Suprapubic skin (tissue), 4 donors: ENCODE measurements around the gene LNPEP. TPM values are rescaled to one million over a fixed set of nuclear protein-coding genes. Genes with fewer than 3 reads are reported as not detected.

Experiments
- DNase-seq, 2 donors: peaks; one replicate each; pipeline ENCODE4 v3.0.0-alpha.2; 2019; ENCODE audit warnings: low spot score in 2 of 2
- H3K27ac ChIP-seq: fragments of 200-600 bp; sonication (generic); one replicate; pipeline ENCODE4 v1.5.1; 2019
- H3K27me3 ChIP-seq: fragments of 200-600 bp; sonication (generic); one replicate; pipeline ENCODE4 v1.5.1; 2019
- H3K36me3 ChIP-seq: fragments of 200-600 bp; sonication (generic); one replicate; pipeline ENCODE4 v1.5.1; 2019
- H3K4me1 ChIP-seq: fragments of 200-600 bp; sonication (generic); one replicate; pipeline ENCODE4 v1.5.1; 2019
- H3K4me3 ChIP-seq: fragments of 200-600 bp; sonication (generic); one replicate; pipeline ENCODE4 v1.5.1; 2019; ENCODE audit warnings: mild to moderate bottlenecking
- H3K9me3 ChIP-seq: fragments of 200-600 bp; sonication (generic); one replicate; pipeline ENCODE4 v1.5.1; 2019
- EP300 ChIP-seq: sonication (generic); formaldehyde crosslinking; IDR thresholded peaks from one replicate; pipeline ENCODE4 v1.6.1; 2017; ENCODE audit warnings: antibody characterized with exemption
- POLR2A ChIP-seq, 2 donors: fragments of 450-650 bp; IDR thresholded peaks; one replicate each; pipeline ENCODE4 v1.6.1; 2017; ENCODE audit warnings: antibody characterized with exemption in 2 of 2, mild to moderate bottlenecking in 2 of 2, moderate library complexity in 2 of 2
- POLR2AphosphoS5 ChIP-seq, 3 donors: sonication (generic); formaldehyde crosslinking; IDR thresholded peaks; one replicate each; pipeline ENCODE4 v1.6.1; 2017; ENCODE audit warnings: antibody characterized with exemption in 3 of 3
- WGBS: methylation state at CpG from one replicate; pipeline ENCODE4 v1.1.5; 2018; 5-methylcytosine and 5-hydroxymethylcytosine counted together
- total RNA-seq, 4 donors: library from RNA; depleted of rRNA; stranded (reverse); fragments of >200 nt; gene quantifications; one replicate each; pipeline ENCODE4 v1.1.0, GENCODE V29; 2016
- TF ChIP-seq, protein P1 (sequence below), 2 donors: fragments of 200-600 bp in 1 of 2; fragments of 450-650 bp in 1 of 2; sonication (generic) in 1 of 2; IDR thresholded peaks; one replicate each; pipeline ENCODE4 v1.5.1; 2016 to 2019; ENCODE audit warnings: antibody characterized with exemption in 2 of 2, mild to moderate bottlenecking in 1 of 2, moderate library complexity in 1 of 2

The LNPEP gene
- total RNA-seq, 4 donors from 2014 or later = 43.7 to 107 (median 69.9) TPM

DNA sequence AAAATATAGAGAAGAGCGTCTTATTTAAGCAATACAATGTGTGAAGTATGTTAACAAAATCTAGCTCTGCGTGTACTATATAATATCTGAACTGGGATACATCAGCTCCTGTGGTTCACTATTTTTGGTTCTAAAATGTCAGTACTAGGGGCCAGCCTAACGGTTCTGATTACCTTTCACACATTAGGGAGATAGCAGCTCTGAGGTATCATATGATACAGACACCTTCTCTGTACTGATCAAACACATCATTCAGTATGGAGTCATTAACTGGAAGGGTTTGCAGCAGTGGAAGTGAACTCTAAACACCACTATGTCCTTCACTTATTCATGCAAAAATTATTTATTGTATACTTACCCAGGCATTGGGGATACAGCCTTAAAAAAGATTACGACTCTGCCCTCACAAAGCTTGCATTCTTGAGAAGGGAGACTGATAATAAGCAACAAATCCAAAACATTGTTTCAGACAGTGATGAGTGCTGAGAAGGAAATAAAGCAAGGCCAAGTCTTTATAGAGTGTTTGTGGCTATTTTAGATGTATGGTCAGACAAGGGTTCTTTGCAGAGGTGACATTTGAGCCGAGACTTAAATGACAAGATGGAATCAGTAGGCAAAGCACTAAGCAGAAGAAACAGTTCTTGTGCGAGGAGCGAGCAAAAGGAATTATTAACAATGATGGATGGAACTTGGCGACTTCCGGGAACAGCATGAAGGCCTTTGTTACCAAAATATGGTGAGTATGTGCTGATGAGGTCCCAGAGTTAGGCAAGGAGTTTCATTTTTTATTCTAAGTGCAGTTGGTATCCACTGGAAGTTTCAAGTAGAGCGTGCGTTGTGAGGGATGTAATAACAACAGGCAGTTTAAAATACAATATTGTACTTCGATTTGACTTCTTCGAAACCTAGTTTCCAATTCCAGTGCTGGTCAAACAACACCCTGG, 1.8 kb upstream of the LNPEP start:
- 19% methylated on average over 13 of the region's 13 CpGs for WGBS
- no peak for TF ChIP-seq POLR2AphosphoS5 (IDR thresholded peaks at IDR 0.05)
- TF ChIP-seq EP300 = no peak
- TF ChIP-seq, protein P1, sequence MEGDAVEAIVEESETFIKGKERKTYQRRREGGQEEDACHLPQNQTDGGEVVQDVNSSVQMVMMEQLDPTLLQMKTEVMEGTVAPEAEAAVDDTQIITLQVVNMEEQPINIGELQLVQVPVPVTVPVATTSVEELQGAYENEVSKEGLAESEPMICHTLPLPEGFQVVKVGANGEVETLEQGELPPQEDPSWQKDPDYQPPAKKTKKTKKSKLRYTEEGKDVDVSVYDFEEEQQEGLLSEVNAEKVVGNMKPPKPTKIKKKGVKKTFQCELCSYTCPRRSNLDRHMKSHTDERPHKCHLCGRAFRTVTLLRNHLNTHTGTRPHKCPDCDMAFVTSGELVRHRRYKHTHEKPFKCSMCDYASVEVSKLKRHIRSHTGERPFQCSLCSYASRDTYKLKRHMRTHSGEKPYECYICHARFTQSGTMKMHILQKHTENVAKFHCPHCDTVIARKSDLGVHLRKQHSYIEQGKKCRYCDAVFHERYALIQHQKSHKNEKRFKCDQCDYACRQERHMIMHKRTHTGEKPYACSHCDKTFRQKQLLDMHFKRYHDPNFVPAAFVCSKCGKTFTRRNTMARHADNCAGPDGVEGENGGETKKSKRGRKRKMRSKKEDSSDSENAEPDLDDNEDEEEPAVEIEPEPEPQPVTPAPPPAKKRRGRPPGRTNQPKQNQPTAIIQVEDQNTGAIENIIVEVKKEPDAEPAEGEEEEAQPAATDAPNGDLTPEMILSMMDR (IDR thresholded peaks at IDR 0.05) = no peak
- TF ChIP-seq POLR2A (IDR thresholded peaks at IDR 0.05) = no peak
- no peaks in the 10 kb centered on the region for H3K36me3 ChIP-seq
- H3K27me3 ChIP-seq = no peaks in the 10 kb centered on the region
- peak overlapping the region; percentile 94 for H3K4me3 ChIP-seq
- peak overlapping the region; percentile 94 for H3K27ac ChIP-seq
- H3K9me3 ChIP-seq = no peaks in the 10 kb centered on the region
- DNase-seq = no peak
- peaks cover 37% of the 10 kb centered on the region for H3K4me1 ChIP-seq

DNA sequence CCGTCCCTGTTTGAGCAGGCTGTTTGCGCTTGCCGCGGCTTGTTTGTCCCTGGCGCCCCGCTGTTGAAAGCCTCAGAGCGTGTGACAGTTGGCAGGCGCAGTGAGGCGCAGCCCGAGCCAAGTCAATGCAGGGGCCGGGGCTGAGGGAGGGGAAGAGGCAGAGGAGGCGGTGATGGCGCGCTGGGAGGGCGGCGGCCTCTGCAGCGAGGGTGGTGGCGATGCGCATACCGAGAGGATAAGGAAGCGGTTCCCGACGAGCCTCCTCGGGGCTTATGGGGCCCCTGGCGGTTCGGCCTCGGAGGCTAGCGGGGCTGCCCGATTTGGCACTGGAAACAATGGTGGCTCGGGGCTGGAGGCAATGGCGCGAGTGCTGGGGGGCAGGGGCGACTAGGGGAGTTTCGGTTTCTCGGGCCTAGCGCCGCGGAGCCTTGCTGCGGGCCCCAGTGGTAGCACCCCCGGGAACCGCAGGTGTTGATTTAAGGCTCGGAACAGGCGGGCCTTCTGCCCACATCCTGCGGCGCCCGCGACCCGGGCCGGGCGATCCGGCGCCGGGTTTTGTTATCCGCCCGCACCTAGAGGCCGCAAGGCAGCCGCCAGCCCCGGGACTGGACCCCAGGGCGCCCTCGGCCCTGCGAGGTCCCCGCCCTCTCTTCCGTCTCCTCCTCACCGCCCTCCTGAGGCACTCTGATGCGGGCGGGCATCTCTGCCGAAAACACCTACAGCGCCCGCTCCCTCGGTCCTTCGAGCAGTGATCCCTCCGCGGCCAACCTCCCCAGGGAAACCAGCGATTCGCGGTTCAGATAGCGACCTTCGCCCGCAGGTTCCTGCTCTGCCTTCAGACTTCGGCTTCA, 947 bp upstream of the LNPEP start:
- Histone ChIP-seq H3K4me3 (peak overlapping the region; percentile 94), H3K27ac (peak overlapping the region; percentile 94), H3K27me3 (no peaks in the 10 kb centered on the region), H3K36me3 (no peaks in the 10 kb centered on the region), H3K9me3 (no peaks in the 10 kb centered on the region), H3K4me1 (peaks cover 37% of the 10 kb centered on the region)
- under 1% methylated on average over 65 of the region's 80 CpGs for WGBS
- peak; percentile 95 for DNase-seq
- TF ChIP-seq EP300 = no peak
- TF ChIP-seq, protein P1 (IDR thresholded peaks at IDR 0.05) = no peak
- peak in 2 of 3 donors; percentile 29 to 57 for TF ChIP-seq POLR2AphosphoS5 (IDR thresholded peaks at IDR 0.05)
- TF ChIP-seq POLR2A (IDR thresholded peaks at IDR 0.05) = peak in 1 of 2 donors; percentile 18

DNA sequence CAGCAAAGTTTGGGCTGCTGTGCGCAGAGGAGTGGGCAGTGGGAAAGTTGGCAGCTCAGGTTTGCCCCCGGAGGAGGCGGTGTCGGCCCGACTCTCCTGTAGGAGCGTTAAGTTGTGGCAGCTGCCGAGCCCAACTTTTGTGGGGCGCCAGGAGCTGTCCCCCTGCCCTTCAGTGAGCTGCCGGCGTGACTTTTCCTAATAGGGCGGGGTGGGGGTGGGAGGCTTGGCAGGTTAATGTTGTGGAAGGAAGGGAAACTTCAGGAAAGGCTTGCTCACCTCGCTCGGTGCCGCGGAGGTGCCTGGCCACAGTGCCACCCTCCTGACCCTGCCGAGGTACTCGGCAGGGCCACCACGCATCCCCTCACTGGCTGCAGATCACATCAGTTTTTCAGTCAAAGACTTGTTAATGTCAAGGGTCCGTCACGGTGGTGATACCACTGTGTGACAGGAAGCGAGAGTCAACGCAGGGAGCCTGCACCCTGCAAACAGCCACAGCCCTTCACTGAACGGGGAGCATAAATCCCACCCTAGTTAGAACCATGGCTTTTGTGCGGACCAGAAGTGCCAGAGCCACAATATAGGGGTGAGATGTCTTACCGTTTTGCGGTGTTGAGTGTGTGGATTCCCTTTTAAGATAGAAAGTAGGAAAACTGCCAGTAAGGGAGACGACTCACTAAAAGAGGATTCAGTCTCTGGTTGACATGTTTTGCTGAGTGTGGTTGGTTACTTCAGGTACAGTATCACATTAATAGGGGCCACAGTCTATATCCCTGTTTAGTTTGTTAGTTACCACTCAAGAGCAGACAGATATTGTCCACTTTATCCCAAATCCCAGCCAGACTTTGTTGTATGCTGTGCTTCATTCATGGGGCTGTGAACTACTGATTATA, 796 bp downstream of the LNPEP start:
- no peaks in the 10 kb centered on the region for H3K27me3 ChIP-seq
- 2% methylated on average over 6 of the region's 27 CpGs for WGBS
- no peak for TF ChIP-seq POLR2A (IDR thresholded peaks at IDR 0.05)
- TF ChIP-seq POLR2AphosphoS5 (IDR thresholded peaks at IDR 0.05) = no peak
- TF ChIP-seq, protein P1 (IDR thresholded peaks at IDR 0.05) = no peak
- no peak for TF ChIP-seq EP300
- peak overlapping the region; percentile 94 for H3K4me3 ChIP-seq
- H3K9me3 ChIP-seq = no peaks in the 10 kb centered on the region
- peak overlapping the region; percentile 94 for H3K27ac ChIP-seq
- peak in 1 of 2 donors; percentile 78 for DNase-seq
- H3K36me3 ChIP-seq = no peaks in the 10 kb centered on the region
- peaks cover 37% of the 10 kb centered on the region for H3K4me1 ChIP-seq

DNA sequence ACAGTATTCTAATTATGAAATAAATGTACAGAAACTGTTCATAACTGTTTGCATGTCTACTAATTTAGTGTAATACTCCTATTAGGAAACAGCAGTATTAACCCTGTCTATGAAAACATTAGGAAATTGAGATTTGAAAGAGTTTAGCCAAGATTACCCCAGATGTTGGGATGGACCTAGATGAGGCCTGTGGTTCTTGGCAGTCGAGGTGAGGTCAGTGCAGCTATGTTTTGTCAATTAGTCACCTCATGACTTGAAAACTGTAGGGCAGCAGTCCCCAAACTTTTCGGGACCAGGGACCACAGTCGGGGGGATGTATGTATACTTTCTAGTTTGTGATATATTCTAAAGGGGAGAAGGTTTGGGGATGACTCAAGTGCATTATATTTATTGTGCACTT, 4.7 kb downstream of the LNPEP start:
- Histone ChIP-seq H3K4me3 (no peak overlapping the region), H3K36me3 (no peaks in the 10 kb centered on the region), H3K4me1 (peaks cover 26% of the 10 kb centered on the region), H3K9me3 (no peaks in the 10 kb centered on the region), H3K27ac (no peak overlapping the region), H3K27me3 (no peaks in the 10 kb centered on the region)
- no peak for DNase-seq
- no peak for TF ChIP-seq POLR2A (IDR thresholded peaks at IDR 0.05)
- TF ChIP-seq POLR2AphosphoS5 (IDR thresholded peaks at IDR 0.05) = no peak
- TF ChIP-seq EP300 = no peak
- TF ChIP-seq, protein P1 (IDR thresholded peaks at IDR 0.05) = no peak
- 93% methylated on average over 3 of the region's 3 CpGs for WGBS
